NCI-H187 treated with DMSO at 0.1 percent for 48 hours (cell line): ENCODE measurements around the gene DUXA.

ENCODE experiments used
- DNase-seq: peaks from one replicate; lab custom pipeline; 2025; lab: John Stamatoyannopoulos, UW

The DUXA gene

GRCh38 chr19:57105976-57106721 lies 61.1 kb downstream of the DUXA start:
- DNase-seq: no peak
